H1 (cell line): ENCODE results near the gene GPC6. TPM values are rescaled to one million over a fixed set of nuclear protein-coding genes. Genes with fewer than 3 reads are reported as not detected.

ENCODE experiments used
- CTCF ChIA-PET: fragments of 300-600 bp; sonication (Branson Sonifier 250); formaldehyde crosslinking; loops from one replicate; lab custom pipeline; 2021; ENCODE audit not compliant: partially characterized antibody; lab: Charles Lee
- POLR2A ChIA-PET: fragments of 300-600 bp; sonication (Branson Sonifier 250); formaldehyde crosslinking; loops from one replicate; lab custom pipeline; 2021; ENCODE audit warnings: inconsistent platforms; ENCODE audit not compliant: partially characterized antibody; lab: Charles Lee
- DNase-seq, 2 experiments: peaks; one replicate each; pipeline versions ENCODE4 v3.0.0 to v3.0.0-alpha.2; 2010 to 2022; ENCODE audit warnings: low spot score in 2 of 2, low read depth in 1 of 2, mixed read lengths in 1 of 2
- FAIRE-seq: peaks from 2 replicates; lab custom pipeline; 2011; peaks lifted over from hg19 to GRCh38; lab: Jason Lieb, UNC
- H2AFZ ChIP-seq: 2 replicates; pipeline ENCODE4 v1.8.1; 2012; ENCODE audit warnings: low read length, inconsistent platforms
- H2AK5ac ChIP-seq: 2 replicates; pipeline ENCODE4 v1.6.1; 2013; ENCODE audit warnings: low read depth, low read length
- H2BK120ac ChIP-seq: replicated peaks from 2 replicates; pipeline ENCODE3; 2013; ENCODE audit warnings: low read depth, low read length, inconsistent platforms
- H2BK12ac ChIP-seq: 2 replicates; pipeline ENCODE4 v1.6.1; 2013; ENCODE audit warnings: low read depth, low read length
- H2BK15ac ChIP-seq: 2 replicates; pipeline ENCODE4 v1.6.1; 2013; ENCODE audit warnings: low read length
- H2BK20ac ChIP-seq: 2 replicates; pipeline ENCODE4 v1.6.1; 2013; ENCODE audit warnings: low read length
- H2BK5ac ChIP-seq: 2 replicates; pipeline ENCODE4 v1.6.1; 2013; ENCODE audit warnings: low read depth, low read length
- H3K14ac ChIP-seq: 2 replicates; pipeline ENCODE4 v1.6.1; 2013; ENCODE audit warnings: inconsistent platforms; ENCODE audit not compliant: insufficient read length
- H3K18ac ChIP-seq: 2 replicates; pipeline ENCODE4 v1.6.1; 2013; ENCODE audit warnings: low read length; ENCODE audit errors: extremely low read depth
- H3K23ac ChIP-seq: 2 replicates; pipeline ENCODE4 v1.6.1; 2013; ENCODE audit warnings: inconsistent platforms; ENCODE audit not compliant: insufficient read length
- H3K23me2 ChIP-seq: 2 replicates; pipeline ENCODE4 v1.6.1; 2013; ENCODE audit warnings: low read depth, low read length
- H3K27ac ChIP-seq: 2 replicates; pipeline ENCODE4 v1.6.1; 2011; ENCODE audit warnings: low read depth, low read length, inconsistent platforms
- H3K27me3 ChIP-seq, 4 experiments: replicated peaks in 1 of 4; 1 replicate in 1 of 4; 2 replicates in 3 of 4; pipeline versions ENCODE4 v1.6.1 to v1.8.1; 2011 to 2013; ENCODE audit warnings: low read length in 3 of 4, mild to moderate bottlenecking in 3 of 4, inconsistent platforms in 2 of 4, mixed read lengths in 2 of 4, moderate library complexity in 1 of 4; ENCODE audit not compliant: control insufficient read depth in 3 of 4, insufficient read depth in 3 of 4; ENCODE audit errors: extremely low read depth in 1 of 4
- H3K36me3 ChIP-seq, 4 experiments: 2 replicates each; pipeline versions ENCODE4 v1.6.1 to v1.8.1; 2011 to 2013; ENCODE audit warnings: mild to moderate bottlenecking in 4 of 4, low read length in 3 of 4, moderate library complexity in 2 of 4, control low read depth in 1 of 4, inconsistent platforms in 1 of 4; ENCODE audit not compliant: insufficient read depth in 4 of 4, control insufficient read depth in 2 of 4
- H3K4ac ChIP-seq: replicated peaks from 2 replicates; pipeline ENCODE3; 2013; ENCODE audit warnings: low read length, low read depth, mixed read lengths, inconsistent platforms; ENCODE audit not compliant: insufficient read length
- H3K4me1 ChIP-seq, 4 experiments: replicated peaks in 1 of 4; 1 replicate in 1 of 4; 2 replicates in 3 of 4; pipeline versions ENCODE4 v1.6.1 to v1.8.1; 2011 to 2013; ENCODE audit warnings: low read length in 3 of 4, inconsistent platforms in 2 of 4, mixed read lengths in 1 of 4; ENCODE audit not compliant: insufficient read depth in 4 of 4, control insufficient read depth in 3 of 4
- H3K4me2 ChIP-seq, 2 experiments: 2 replicates each; pipeline versions ENCODE4 v1.6.1 to v1.8.1; 2011 to 2013; ENCODE audit warnings: low read depth in 2 of 2, low read length in 2 of 2, control low read depth in 1 of 2, inconsistent platforms in 1 of 2, mild to moderate bottlenecking in 1 of 2; ENCODE audit not compliant: insufficient read depth in 1 of 2
- H3K4me3 ChIP-seq, 4 experiments: fragments of 200-600, 300-600 bp in 1 of 4; sonication (generic), shearing (Covaris generic), sonication (Bioruptor Twin) in 1 of 4; 2 replicates each; pipeline versions ENCODE4 v1.5.1 to v1.8.1; 2011 to 2016; ENCODE audit warnings: low read length in 4 of 4, low read depth in 3 of 4, control low read depth in 2 of 4, inconsistent platforms in 2 of 4, mild to moderate bottlenecking in 2 of 4, mixed read lengths in 1 of 4, moderate library complexity in 1 of 4; ENCODE audit not compliant: insufficient read depth in 2 of 4; ENCODE audit errors: extremely low read depth in 1 of 4
- H3K56ac ChIP-seq: replicated peaks from 2 replicates; pipeline ENCODE3; 2013; ENCODE audit warnings: low read depth, mild to moderate bottlenecking, mixed read lengths, low read length, inconsistent platforms; ENCODE audit not compliant: insufficient read length
- H3K79me1 ChIP-seq: 2 replicates; pipeline ENCODE4 v1.6.1; 2013; ENCODE audit warnings: low read depth, low read length, control low read depth
- H3K79me2 ChIP-seq, 2 experiments: 2 replicates each; pipeline versions ENCODE4 v1.6.1 to v1.8.1; 2012 to 2013; ENCODE audit warnings: low read length in 2 of 2, mild to moderate bottlenecking in 2 of 2, inconsistent platforms in 1 of 2; ENCODE audit not compliant: insufficient read depth in 2 of 2, control insufficient read depth in 1 of 2
- H3K9ac ChIP-seq, 4 experiments: replicated peaks in 1 of 4; 1 replicate in 1 of 4; 2 replicates in 3 of 4; pipeline versions ENCODE4 v1.6.1 to v1.8.1; 2011 to 2013; ENCODE audit warnings: low read depth in 3 of 4, low read length in 3 of 4, control low read depth in 2 of 4, mild to moderate bottlenecking in 2 of 4, moderate library complexity in 2 of 4, inconsistent platforms in 1 of 4; ENCODE audit errors: extremely low read depth in 1 of 4
- H3K9me3 ChIP-seq, 2 experiments: 2 replicates each; pipeline versions ENCODE4 v1.6.1 to v1.8.1; 2012 to 2013; ENCODE audit warnings: mild to moderate bottlenecking in 2 of 2, moderate library complexity in 2 of 2, control low read depth in 1 of 2, inconsistent platforms in 1 of 2, low read depth in 1 of 2, low read length in 1 of 2, mixed read lengths in 1 of 2; ENCODE audit not compliant: insufficient read depth in 2 of 2
- H4K20me1 ChIP-seq, 2 experiments: replicated peaks in 1 of 2; 2 replicates each; pipeline versions ENCODE3 to v1.8.1; 2011 to 2013; ENCODE audit warnings: inconsistent platforms in 2 of 2, low read length in 2 of 2, mild to moderate bottlenecking in 1 of 2; ENCODE audit not compliant: insufficient read depth in 2 of 2, control insufficient read depth in 1 of 2
- H4K5ac ChIP-seq: 2 replicates; pipeline ENCODE4 v1.6.1; 2013; ENCODE audit warnings: low read length, low read depth, mixed read lengths, inconsistent platforms; ENCODE audit not compliant: insufficient read length
- H4K8ac ChIP-seq: 2 replicates; pipeline ENCODE4 v1.8.0; 2013; ENCODE audit warnings: mild to moderate bottlenecking, moderate library complexity, low read length, inconsistent platforms; ENCODE audit not compliant: insufficient read depth; ENCODE audit errors: extremely low read depth
- H4K91ac ChIP-seq: replicated peaks from 2 replicates; pipeline ENCODE3; 2013; ENCODE audit warnings: low read length, mixed read lengths, inconsistent platforms; ENCODE audit not compliant: insufficient read length
- JUND ChIP-seq: IDR thresholded peaks from 2 replicates; pipeline ENCODE4 v1.6.1; 2011; ENCODE audit warnings: mild to moderate bottlenecking, improper control_type of control experiment, low read length
- ZNF274 ChIP-seq: IDR thresholded peaks from 2 replicates; pipeline ENCODE4 v1.7.0; 2012; ENCODE audit warnings: low read length, borderline replicate concordance; ENCODE audit errors: extremely low read depth
- polyA plus RNA-seq, 7 experiments: library from polyadenylated mRNA; depleted of rRNA in 3 of 7; stranded (reverse) in 5 of 7; unstranded in 2 of 7; fragments of >200 nt in 5 of 7; fragments of 200-250 nt in 2 of 7; gene quantifications; 1 replicate in 5 of 7; 2 replicates in 1 of 7; 4 replicates in 1 of 7; pipeline versions ENCODE4 v1.2.1 to v1.2.3, GENCODE V29; 2011 to 2013; ENCODE audit warnings: missing spikeins in 2 of 7, mixed read lengths in 2 of 7
- total RNA-seq: library from RNA; stranded (reverse); fragmentation: NEBNext Ultra II Directional; extraction: Animal tissue kit (Norgen Biotek cat#: 25700); gene quantifications from 2 replicates; pipeline ENCODE4 v1.2.1, GENCODE V29; 2021
- TF ChIP-seq, protein P1 (sequence below): IDR thresholded peaks from 2 replicates; pipeline ENCODE4 v1.6.1; 2012; ENCODE audit warnings: inconsistent platforms

GPC6 gene
- total and polyA plus RNA-seq, 2 of the 8 experiments (the other 6 are each of a cell fraction or from before 2014, with no cell fraction given) = 5.4 to 12.0 TPM

DNA sequence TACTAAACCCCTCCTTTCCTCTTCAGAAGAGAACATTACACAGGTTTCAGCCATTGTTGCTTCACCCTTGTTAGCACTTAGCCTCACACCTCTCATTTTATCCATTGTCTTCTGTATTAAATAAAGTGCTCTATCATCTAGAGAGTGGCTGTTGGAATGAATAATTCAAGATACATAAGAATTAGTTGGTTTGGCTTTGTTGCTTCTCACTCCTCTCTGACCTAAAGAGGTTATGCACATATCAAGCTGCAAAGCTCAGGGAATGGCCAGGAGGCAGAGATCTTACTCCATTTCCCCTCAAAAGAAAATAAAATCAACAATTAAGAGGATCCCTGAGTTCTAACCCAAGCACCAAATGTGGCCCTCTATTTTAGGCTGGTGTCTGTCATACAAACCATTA is 1173.2 kb downstream of the GPC6 start:
- no peak overlapping the region for H2BK12ac ChIP-seq
- H3K9me3 ChIP-seq = no peaks in the 10 kb centered on the region
- TF ChIP-seq ZNF274 = no peak
- TF ChIP-seq JUND = no peak
- TF ChIP-seq, protein P1, sequence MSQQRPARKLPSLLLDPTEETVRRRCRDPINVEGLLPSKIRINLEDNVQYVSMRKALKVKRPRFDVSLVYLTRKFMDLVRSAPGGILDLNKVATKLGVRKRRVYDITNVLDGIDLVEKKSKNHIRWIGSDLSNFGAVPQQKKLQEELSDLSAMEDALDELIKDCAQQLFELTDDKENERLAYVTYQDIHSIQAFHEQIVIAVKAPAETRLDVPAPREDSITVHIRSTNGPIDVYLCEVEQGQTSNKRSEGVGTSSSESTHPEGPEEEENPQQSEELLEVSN = no peak
- H4K5ac ChIP-seq = no peak overlapping the region
- H4K91ac ChIP-seq = no peak overlapping the region
- H2AK5ac ChIP-seq = no peak overlapping the region
- no peak for FAIRE-seq
- H3K14ac ChIP-seq = no peak overlapping the region
- no peaks in the 10 kb centered on the region for H3K79me1 ChIP-seq
- no peak overlapping the region for H3K4me3 ChIP-seq
- H3K79me2 ChIP-seq = no peaks in the 10 kb centered on the region
- no peaks in the 10 kb centered on the region for H3K27me3 ChIP-seq
- H2BK15ac ChIP-seq = no peak overlapping the region
- no peak overlapping the region for H2BK5ac ChIP-seq
- H3K4ac ChIP-seq = no peak overlapping the region
- no peak overlapping the region for H3K56ac ChIP-seq
- H4K20me1 ChIP-seq = no peaks in the 10 kb centered on the region
- no peaks in the 10 kb centered on the region for H3K4me1 ChIP-seq
- H3K27ac ChIP-seq = no peak overlapping the region
- POLR2A ChIA-PET = interaction anchor here (1.0 kb wide), 1 partner anchor 9 kb away, joined by 3 read pairs; no protein-coding TSS in a partner anchor
- H3K36me3 ChIP-seq = no peaks in the 10 kb centered on the region
- H3K9ac ChIP-seq = no peak overlapping the region
- no peak overlapping the region for H2BK120ac ChIP-seq
- CTCF ChIA-PET = interaction anchor here (1.0 kb wide), 1 partner anchor 12 kb away, joined by 3 read pairs; no protein-coding TSS in a partner anchor
- no peak overlapping the region for H4K8ac ChIP-seq
- no peak overlapping the region for H2AFZ ChIP-seq
- H2BK20ac ChIP-seq = no peak overlapping the region
- H3K4me2 ChIP-seq = no peak overlapping the region
- H3K23me2 ChIP-seq = no peaks in the 10 kb centered on the region
- H3K18ac ChIP-seq = no peak overlapping the region
- no peak for DNase-seq
- no peak overlapping the region for H3K23ac ChIP-seq
